ENCODE results near the gene ZBTB45. TPM values are rescaled to one million over a fixed set of nuclear protein-coding genes. Genes with fewer than 3 reads are reported as not detected.
"Not testable (repeated sequence)": the region's sequence is repeated elsewhere in the genome, so short reads cannot be mapped to it uniquely, and the experiment has no call there.

Gene ZBTB45
- total and polyA plus RNA-seq, 4 donors: 3.8 to 22.4 (median 12.7) TPM

DNA sequence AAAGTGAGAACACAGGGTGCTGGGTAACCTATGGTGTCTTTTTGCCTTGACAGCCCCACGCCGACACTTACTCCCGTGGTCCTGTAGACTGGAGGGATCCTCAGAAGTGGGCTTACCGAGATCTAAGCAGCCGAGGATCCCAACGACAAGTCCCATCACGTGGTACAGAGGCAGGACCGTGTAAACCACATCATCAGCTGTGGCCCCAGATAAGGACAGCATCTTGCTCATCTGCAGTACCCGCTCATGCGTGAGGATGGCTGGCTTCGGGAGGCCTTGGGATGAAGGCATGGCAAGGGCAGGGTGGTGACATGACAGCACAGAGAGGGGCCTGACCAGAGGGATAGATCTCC, 9.9 kb downstream of the ZBTB45 start:
- Histone ChIP-seq H3K9me3 (ENCODE audit: control insufficient read depth, insufficient read depth, low read length) (no peaks in the 10 kb centered on the region), H3K4me3 (ENCODE audit: low read depth, low read length) (no peak overlapping the region), H3K27ac (ENCODE audit: low read depth, low read length) (no peak overlapping the region), H3K36me3 (ENCODE audit: control insufficient read depth, insufficient read depth, low read length) (peaks cover 42% of the 10 kb centered on the region), H3K4me1 (ENCODE audit: control insufficient read depth, insufficient read depth, low read length) (peaks cover 9% of the 10 kb centered on the region), H3K27me3 (ENCODE audit: control insufficient read depth, insufficient read depth, low read length) (no peaks in the 10 kb centered on the region)
- no peak for DNase-seq (ENCODE audit: low read depth in 4 of 6, low spot score in 6 of 6)
- WGBS (ENCODE audit: insufficient coverage): 88% methylated on average over 11 of the region's 11 CpGs

GRCh38 chr19:58507602-58508223, 11.9 kb downstream of the ZBTB45 start:
- peaks cover 27% of the 10 kb centered on the region for H3K36me3 ChIP-seq (ENCODE audit: control insufficient read depth, insufficient read depth, low read length)
- H3K27ac ChIP-seq (ENCODE audit: low read depth, low read length); H3K9me3 ChIP-seq (ENCODE audit: control insufficient read depth, insufficient read depth, low read length); DNase-seq (ENCODE audit: low read depth in 4 of 6, low spot score in 6 of 6); H3K4me1 ChIP-seq (ENCODE audit: control insufficient read depth, insufficient read depth, low read length); H3K27me3 ChIP-seq (ENCODE audit: control insufficient read depth, insufficient read depth, low read length); H3K4me3 ChIP-seq (ENCODE audit: low read depth, low read length): not testable (repeated sequence)
- WGBS (ENCODE audit: insufficient coverage): 78% methylated on average over 4 of the region's 8 CpGs

DNA sequence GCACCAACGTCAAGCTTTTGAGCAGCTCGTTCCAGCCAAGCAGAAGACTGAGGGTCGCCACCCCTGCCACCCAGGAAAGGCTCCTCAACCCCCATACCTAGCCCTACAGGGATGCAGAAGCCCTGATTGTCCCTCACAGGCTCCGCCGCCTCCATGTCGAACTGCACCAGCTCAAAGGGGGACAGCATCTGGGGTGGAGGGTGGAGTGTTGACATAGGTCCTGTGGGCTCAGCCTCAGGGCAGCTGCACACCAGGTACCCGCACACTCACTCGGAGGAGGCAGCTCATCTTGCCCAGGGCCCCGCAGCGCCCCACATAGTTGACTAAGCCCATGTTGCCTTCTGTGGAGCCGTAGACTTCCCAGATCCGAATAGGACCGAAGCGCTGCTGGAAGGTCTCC, 19.4 kb downstream of the ZBTB45 start:
- no peak for DNase-seq (ENCODE audit: low read depth in 4 of 6, low spot score in 6 of 6)
- Histone ChIP-seq H3K27ac (ENCODE audit: low read depth, low read length) (no peak overlapping the region), H3K36me3 (ENCODE audit: control insufficient read depth, insufficient read depth, low read length) (no peaks in the 10 kb centered on the region), H3K9me3 (ENCODE audit: control insufficient read depth, insufficient read depth, low read length) (no peaks in the 10 kb centered on the region), H3K27me3 (ENCODE audit: control insufficient read depth, insufficient read depth, low read length) (no peaks in the 10 kb centered on the region), H3K4me3 (ENCODE audit: low read depth, low read length) (no peak overlapping the region), H3K4me1 (ENCODE audit: control insufficient read depth, insufficient read depth, low read length) (peaks cover 25% of the 10 kb centered on the region)
- 93% methylated on average over 13 of the region's 14 CpGs for WGBS (ENCODE audit: insufficient coverage)

DNA sequence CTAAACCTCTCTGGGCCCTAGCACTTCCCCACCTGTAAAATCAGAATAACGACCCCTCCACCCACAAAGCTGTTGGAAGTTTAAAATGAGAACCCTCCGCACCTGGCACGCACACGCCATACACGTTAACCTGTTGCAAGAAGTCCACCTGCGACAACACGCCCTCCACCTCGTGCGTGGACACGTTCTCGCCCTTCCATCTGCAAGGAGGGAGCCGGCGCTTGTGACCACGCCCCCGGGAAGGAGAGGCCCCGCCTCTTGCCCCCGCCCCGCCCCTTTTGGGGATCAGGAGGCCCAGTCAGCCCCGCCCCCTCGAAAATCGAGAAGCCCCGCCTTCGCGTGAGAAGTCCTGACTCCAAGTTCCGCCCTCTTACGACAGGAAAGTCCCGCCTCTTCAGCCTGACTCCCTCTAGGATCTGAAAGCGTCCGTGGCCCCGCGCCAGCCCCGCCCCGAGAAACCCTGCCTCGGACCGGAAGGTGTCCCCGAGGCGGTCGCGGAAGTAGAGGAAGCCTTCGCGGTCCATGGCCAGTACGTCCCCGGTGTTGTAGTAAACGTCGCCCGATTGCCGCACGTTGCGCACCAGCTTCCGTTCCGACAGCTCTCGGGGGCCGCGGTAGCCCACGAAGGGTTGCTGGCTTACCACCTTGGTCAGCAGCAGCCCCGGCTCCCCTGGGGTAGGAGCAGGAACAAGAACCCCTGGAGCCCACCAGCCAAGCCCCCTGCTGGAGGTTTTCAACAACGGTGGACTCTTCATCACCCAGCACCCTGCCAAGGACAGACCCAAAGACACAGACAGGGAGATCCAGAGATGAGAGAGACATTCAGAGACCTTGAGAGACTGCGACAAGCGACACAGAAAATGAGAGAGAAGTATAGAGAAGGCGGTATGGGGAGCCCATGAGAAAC, 20.3 kb downstream of the ZBTB45 start:
- Histone ChIP-seq H3K4me3 (ENCODE audit: low read depth, low read length) (peak overlapping the region; percentile 57), H3K27me3 (ENCODE audit: control insufficient read depth, insufficient read depth, low read length) (no peaks in the 10 kb centered on the region), H3K27ac (ENCODE audit: low read depth, low read length) (peak overlapping the region; percentile 69), H3K4me1 (ENCODE audit: control insufficient read depth, insufficient read depth, low read length) (peaks cover 25% of the 10 kb centered on the region), H3K9me3 (ENCODE audit: control insufficient read depth, insufficient read depth, low read length) (no peaks in the 10 kb centered on the region), H3K36me3 (ENCODE audit: control insufficient read depth, insufficient read depth, low read length) (no peaks in the 10 kb centered on the region)
- under 1% methylated on average over 57 of the region's 60 CpGs for WGBS (ENCODE audit: insufficient coverage)
- peak; percentile 80 to 99 (median 96) for DNase-seq (ENCODE audit: low read depth in 4 of 6, low spot score in 6 of 6)

DNA sequence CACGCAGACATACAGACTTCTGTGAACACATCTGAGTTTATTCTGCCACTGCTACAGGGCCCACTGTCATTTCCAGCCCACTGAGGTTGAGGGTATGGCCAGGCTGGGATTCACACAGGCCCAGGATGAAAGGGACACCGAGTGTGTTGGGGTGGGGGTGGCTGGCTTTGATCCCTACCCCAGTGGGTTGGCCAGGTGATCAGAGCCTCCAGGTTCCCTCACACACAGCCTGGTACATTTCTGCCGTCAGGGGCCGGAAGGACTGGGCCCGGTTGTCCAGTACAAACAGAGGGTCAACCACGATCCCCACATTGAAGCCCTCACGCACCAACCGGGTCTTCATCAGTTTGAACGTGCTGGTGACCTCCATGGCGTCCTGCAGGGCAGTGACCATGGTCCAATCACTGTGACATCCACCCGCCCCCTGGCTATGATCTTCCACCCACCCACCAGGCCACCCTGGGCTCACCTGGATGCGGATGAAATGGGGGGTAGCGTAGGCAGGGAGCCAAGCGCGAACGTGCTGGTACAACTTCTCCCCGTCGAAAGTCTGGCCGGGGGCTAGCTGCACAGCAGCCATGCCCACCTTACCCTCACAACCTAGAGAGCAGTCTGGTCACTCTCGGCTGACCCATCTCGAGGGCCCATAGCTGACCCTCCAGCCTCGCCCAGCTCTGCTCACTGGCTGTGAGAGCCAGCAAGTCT, 21.1 kb downstream of the ZBTB45 start:
- Histone ChIP-seq H3K4me3 (ENCODE audit: low read depth, low read length) (peak overlapping the region; percentile 57), H3K9me3 (ENCODE audit: control insufficient read depth, insufficient read depth, low read length) (no peaks in the 10 kb centered on the region), H3K27ac (ENCODE audit: low read depth, low read length) (peak overlapping the region; percentile 47), H3K27me3 (ENCODE audit: control insufficient read depth, insufficient read depth, low read length) (no peaks in the 10 kb centered on the region), H3K4me1 (ENCODE audit: control insufficient read depth, insufficient read depth, low read length) (peaks cover 25% of the 10 kb centered on the region), H3K36me3 (ENCODE audit: control insufficient read depth, insufficient read depth, low read length) (no peaks in the 10 kb centered on the region)
- WGBS (ENCODE audit: insufficient coverage): 49% methylated on average over 19 of the region's 22 CpGs
- DNase-seq (ENCODE audit: low read depth in 4 of 6, low spot score in 6 of 6): no peak

DNA sequence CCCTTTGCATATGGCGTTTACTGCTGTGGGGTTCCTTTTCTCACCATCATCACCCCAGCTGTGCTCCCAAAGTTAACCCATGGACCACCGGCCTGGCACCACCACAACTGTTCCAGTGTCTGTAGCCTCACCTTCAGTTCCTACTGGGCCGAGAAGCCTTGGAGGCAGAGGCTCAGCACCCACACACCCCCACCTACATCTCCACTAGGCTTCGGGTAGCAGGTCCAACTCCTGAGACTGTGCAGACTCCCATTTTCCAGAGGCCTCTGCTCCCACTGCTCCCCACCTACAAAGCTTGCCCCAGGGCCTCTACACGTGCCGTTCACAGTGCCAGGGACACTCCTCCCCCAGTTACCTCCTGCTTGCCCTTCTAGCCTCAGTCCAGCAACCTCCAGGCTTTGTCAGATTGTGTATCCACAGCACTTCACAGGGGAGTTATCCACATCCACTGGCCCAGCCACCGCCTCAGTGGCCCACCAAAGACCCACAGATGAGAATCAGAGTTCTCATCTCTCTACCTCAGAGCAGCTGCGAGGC, 21.9 kb downstream of the ZBTB45 start:
- Histone ChIP-seq H3K9me3 (ENCODE audit: control insufficient read depth, insufficient read depth, low read length) (no peaks in the 10 kb centered on the region), H3K36me3 (ENCODE audit: control insufficient read depth, insufficient read depth, low read length) (no peaks in the 10 kb centered on the region), H3K4me3 (ENCODE audit: low read depth, low read length) (no peak overlapping the region), H3K27me3 (ENCODE audit: control insufficient read depth, insufficient read depth, low read length) (no peaks in the 10 kb centered on the region), H3K4me1 (ENCODE audit: control insufficient read depth, insufficient read depth, low read length) (peaks cover 25% of the 10 kb centered on the region), H3K27ac (ENCODE audit: low read depth, low read length) (no peak overlapping the region)
- WGBS (ENCODE audit: insufficient coverage): 92% methylated on average over 8 of the region's 8 CpGs
- no peak for DNase-seq (ENCODE audit: low read depth in 4 of 6, low spot score in 6 of 6)

DNA sequence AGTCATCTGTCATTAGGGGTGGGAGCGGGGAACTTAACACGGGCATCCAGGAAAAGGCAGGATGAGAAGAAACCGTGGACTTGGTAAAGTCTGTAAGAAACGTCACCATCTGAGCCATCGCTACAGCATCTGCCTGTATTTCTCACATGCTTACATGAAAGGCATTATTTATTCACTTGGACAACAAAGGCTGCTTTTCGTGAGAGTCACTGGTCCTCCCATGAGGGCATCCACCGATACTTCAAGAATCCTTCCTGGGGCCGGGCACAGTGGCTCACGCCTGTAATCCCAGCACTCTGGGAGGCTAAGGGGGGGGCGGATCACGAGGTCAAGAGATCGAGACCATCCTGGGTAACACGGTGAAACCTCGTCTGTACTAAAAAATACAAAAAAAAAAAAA, 27.3 kb downstream of the ZBTB45 start:
- no peak for DNase-seq (ENCODE audit: low read depth in 4 of 6, low spot score in 6 of 6)
- Histone ChIP-seq H3K36me3 (ENCODE audit: control insufficient read depth, insufficient read depth, low read length) (no peaks in the 10 kb centered on the region), H3K27me3 (ENCODE audit: control insufficient read depth, insufficient read depth, low read length) (no peaks in the 10 kb centered on the region), H3K27ac (ENCODE audit: low read depth, low read length) (no peak overlapping the region), H3K9me3 (ENCODE audit: control insufficient read depth, insufficient read depth, low read length) (no peaks in the 10 kb centered on the region), H3K4me1 (ENCODE audit: control insufficient read depth, insufficient read depth, low read length) (no peaks in the 10 kb centered on the region), H3K4me3 (ENCODE audit: low read depth, low read length) (no peak overlapping the region)
- WGBS (ENCODE audit: insufficient coverage): 100% methylated on average over 3 of the region's 14 CpGs

GRCh38 chr19:58491393-58491792, 28.2 kb downstream of the ZBTB45 start:
- no peaks in the 10 kb centered on the region for H3K27me3 ChIP-seq (ENCODE audit: control insufficient read depth, insufficient read depth, low read length)
- no peaks in the 10 kb centered on the region for H3K36me3 ChIP-seq (ENCODE audit: control insufficient read depth, insufficient read depth, low read length)
- 89% methylated on average over 5 of the region's 5 CpGs for WGBS (ENCODE audit: insufficient coverage)
- H3K4me1 ChIP-seq (ENCODE audit: control insufficient read depth, insufficient read depth, low read length): no peaks in the 10 kb centered on the region
- no peak overlapping the region for H3K27ac ChIP-seq (ENCODE audit: low read depth, low read length)
- no peaks in the 10 kb centered on the region for H3K9me3 ChIP-seq (ENCODE audit: control insufficient read depth, insufficient read depth, low read length)
- no peak overlapping the region for H3K4me3 ChIP-seq (ENCODE audit: low read depth, low read length)
- DNase-seq (ENCODE audit: low read depth in 4 of 6, low spot score in 6 of 6): no peak

DNA sequence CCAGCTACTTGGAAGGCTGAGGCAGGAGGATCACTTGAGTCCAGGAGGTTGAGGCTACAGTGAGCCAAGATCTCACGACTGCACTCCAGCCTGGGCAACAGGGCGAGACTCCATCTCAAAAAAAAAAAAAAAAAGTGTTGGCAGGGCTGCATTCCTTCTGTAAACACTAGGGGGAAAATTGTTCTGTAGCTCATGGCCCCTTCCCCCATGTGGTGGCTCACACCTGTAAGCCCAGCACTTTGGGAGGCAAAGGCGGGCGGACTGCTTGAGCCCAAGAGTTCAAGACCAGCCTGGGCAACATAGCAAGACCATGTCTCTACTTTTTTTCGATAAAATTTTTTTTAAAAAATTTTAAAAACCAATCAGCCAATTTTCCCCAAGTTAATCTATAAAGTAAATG, 35.3 kb downstream of the ZBTB45 start:
- not testable (repeated sequence) for H3K4me3 ChIP-seq (ENCODE audit: low read depth, low read length); H3K27ac ChIP-seq (ENCODE audit: low read depth, low read length); DNase-seq (ENCODE audit: low read depth in 4 of 6, low spot score in 6 of 6); H3K9me3 ChIP-seq (ENCODE audit: control insufficient read depth, insufficient read depth, low read length); H3K4me1 ChIP-seq (ENCODE audit: control insufficient read depth, insufficient read depth, low read length); H3K27me3 ChIP-seq (ENCODE audit: control insufficient read depth, insufficient read depth, low read length)
- peaks cover 37% of the 10 kb centered on the region for H3K36me3 ChIP-seq (ENCODE audit: control insufficient read depth, insufficient read depth, low read length)
- no CpG with 5 or more reads among the region's 5 CpGs for WGBS (ENCODE audit: insufficient coverage)
